HepG2 (cell line): ENCODE data around the gene SLC35B1.

Source experiments
- NFRKB ChIP-seq: fragments of 450-650 bp; IDR thresholded peaks from 2 replicates; pipeline ENCODE4 v1.6.1; 2017
- PHF21A ChIP-seq: sonication (generic); formaldehyde crosslinking; IDR thresholded peaks from 2 replicates; pipeline ENCODE4 v1.5.0; 2020; ENCODE audit warnings: mild to moderate bottlenecking, missing genetic modification reagents
- PRDM15 ChIP-seq: sonication (generic); formaldehyde crosslinking; IDR thresholded peaks from 2 replicates; pipeline ENCODE4 v1.4.0; 2020; ENCODE audit warnings: missing genetic modification reagents
- RBM39 ChIP-seq: fragments of 200-400 bp; formaldehyde crosslinking; IDR thresholded peaks from one replicate; pipeline ENCODE4 v1.6.1; 2018; ENCODE audit warnings: antibody characterized with exemption, mild to moderate bottlenecking, low read depth, low read length; ENCODE audit not compliant: poor library complexity, severe bottlenecking
- SMYD3 ChIP-seq: sonication (generic); formaldehyde crosslinking; IDR thresholded peaks from 2 replicates; pipeline ENCODE4 v1.8.1; 2023; ENCODE audit warnings: mild to moderate bottlenecking, missing genetic modification reagents

- TF ChIP-seq SMYD3 (CRISPR knock-in tag) = no peak
- no peak for TF ChIP-seq PHF21A (CRISPR knock-in tag)
- TF ChIP-seq RBM39 = no peak
- no peak for TF ChIP-seq NFRKB
- TF ChIP-seq PRDM15 (CRISPR knock-in tag) = no peak
Measured at GRCh38 chr17:49730078-49730784, 22.5 kb upstream of the SLC35B1 start.
